Measurements from ENCODE around the gene AK2. TPM values are rescaled to one million over a fixed set of nuclear protein-coding genes. Genes with fewer than 3 reads are reported as not detected.

Gene AK2
- total and polyA plus RNA-seq, 10 of the 15 experiments (the other 5 are each of a cell fraction or from before 2014, with no cell fraction given): 52.3 to 500 (median 278) TPM

DNA sequence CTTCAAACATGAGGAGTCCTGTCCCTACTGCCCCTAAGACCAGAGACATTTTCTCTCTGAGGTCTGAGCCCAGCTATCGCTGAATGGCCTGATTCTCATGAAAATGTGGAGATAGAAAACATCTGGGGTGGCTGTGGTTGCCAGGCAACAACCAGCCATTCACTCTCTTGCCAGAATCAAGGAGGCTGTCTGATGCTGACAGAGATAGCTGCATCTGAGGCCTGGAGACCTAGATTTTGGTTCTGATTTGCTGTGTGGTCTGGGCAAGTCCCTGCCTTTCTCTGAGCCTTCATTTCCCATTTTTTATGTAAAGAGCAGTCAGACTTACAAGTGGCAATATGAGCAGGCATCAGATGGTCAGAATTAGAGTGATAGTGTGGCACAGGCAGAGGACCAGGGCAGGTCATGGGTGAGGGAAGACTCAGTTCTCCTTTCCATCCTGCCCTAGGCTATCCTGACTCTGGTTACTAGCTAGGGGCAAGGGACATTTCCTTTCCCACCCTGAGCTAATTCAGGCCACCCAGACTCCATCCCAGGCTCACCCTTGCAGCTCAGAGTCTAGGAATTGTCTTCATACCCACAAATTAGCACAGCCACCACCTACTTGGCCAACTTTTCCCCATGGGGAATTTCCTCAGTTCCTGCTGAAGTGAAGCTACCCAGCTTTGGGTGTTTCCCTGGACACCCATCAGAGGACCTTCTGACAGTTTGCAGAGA lies 52.1 kb downstream of the AK2 start (continued):
- TF ChIP-seq BMI1 (IDR thresholded peaks at IDR 0.05; ENCODE audit: borderline replicate concordance): peak; percentile 76
- TF ChIP-seq NBN (IDR thresholded peaks at IDR 0.05): no peak
- TF ChIP-seq FOXM1 (IDR thresholded peaks at IDR 0.05; ENCODE audit: low read depth, low read length): no peak
- TF ChIP-seq ZZZ3 (IDR thresholded peaks at IDR 0.05; ENCODE audit: control insufficient read depth, insufficient read length, low read depth): no peak
- peak; percentile 50 for TF ChIP-seq RUNX3 (IDR thresholded peaks at IDR 0.05; ENCODE audit: low read length)
- 0 out of 2 replicates have a peak, but pooled peaks have one; percentile 24 for TF ChIP-seq DPF2 (IDR thresholded peaks at IDR 0.05)
- TF ChIP-seq, protein P1, sequence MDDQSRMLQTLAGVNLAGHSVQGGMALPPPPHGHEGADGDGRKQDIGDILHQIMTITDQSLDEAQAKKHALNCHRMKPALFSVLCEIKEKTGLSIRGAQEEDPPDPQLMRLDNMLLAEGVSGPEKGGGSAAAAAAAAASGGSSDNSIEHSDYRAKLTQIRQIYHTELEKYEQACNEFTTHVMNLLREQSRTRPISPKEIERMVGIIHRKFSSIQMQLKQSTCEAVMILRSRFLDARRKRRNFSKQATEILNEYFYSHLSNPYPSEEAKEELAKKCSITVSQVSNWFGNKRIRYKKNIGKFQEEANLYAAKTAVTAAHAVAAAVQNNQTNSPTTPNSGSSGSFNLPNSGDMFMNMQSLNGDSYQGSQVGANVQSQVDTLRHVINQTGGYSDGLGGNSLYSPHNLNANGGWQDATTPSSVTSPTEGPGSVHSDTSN (IDR thresholded peaks at IDR 0.05; ENCODE audit: insufficient replicate concordance, low read depth, low read length): peak; percentile 17
- TF ChIP-seq MTA3 (IDR thresholded peaks at IDR 0.05; ENCODE audit: borderline replicate concordance, low read length): no peak
- TF ChIP-seq SPI1 (IDR thresholded peaks at IDR 0.05; ENCODE audit: borderline replicate concordance, insufficient read depth, low read depth, low read length): peak; percentile 53; the same call in 1 of the 2 replicates

DNA sequence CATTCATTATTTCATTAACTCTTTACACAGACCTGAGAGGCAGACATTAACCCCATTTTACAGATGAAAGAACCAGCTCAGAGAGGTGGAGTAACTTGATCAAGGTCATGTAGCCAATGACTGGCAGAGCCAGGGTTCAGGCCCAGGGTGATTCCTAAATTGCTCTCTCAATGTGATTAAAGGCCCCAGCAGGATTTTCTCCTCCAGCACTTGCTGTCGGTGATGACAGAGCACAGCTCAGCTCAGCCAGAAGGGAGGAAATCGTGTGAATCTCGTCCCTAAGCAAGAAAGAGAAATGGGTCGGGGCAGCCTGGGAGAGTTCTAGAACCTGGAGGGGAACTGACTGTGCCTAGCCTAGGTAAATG lies 52.6 kb downstream of the AK2 start:
- Histone ChIP-seq H3K9me3 (replicated peaks; ENCODE audit: control insufficient read depth, insufficient read depth, low read length) (no peaks in the 10 kb centered on the region), H3K4me1 (ENCODE audit: control insufficient read depth, insufficient read depth, low read length) (peaks cover 58% of the 10 kb centered on the region), H3K27ac (ENCODE audit: control insufficient read depth, insufficient read depth) (peak overlapping the region; percentile 47), H3K9ac (ENCODE audit: control insufficient read depth, insufficient read depth, low read length) (peak overlapping the region; percentile 35; the same call in 1 of the 2 replicates), H3K79me2 (ENCODE audit: control insufficient read depth, insufficient read depth, low read length) (no peaks in the 10 kb centered on the region), H3K27me3 (replicated peaks in 1 of 2; ENCODE audit: control insufficient read depth in 2 of 2, insufficient read depth in 2 of 2, low read length in 1 of 2) (no peaks in the 10 kb centered on the region), H3K4me3 (no peak overlapping the region), H2AFZ (ENCODE audit: control insufficient read depth, low read depth, low read length) (no peak overlapping the region), H4K20me1 (ENCODE audit: control insufficient read depth, insufficient read depth) (no peaks in the 10 kb centered on the region), H3K36me3 (ENCODE audit: control insufficient read depth in 2 of 2, insufficient read depth in 2 of 2, low read length in 1 of 2) (no peaks in the 10 kb centered on the region), H3K4me2 (ENCODE audit: control insufficient read depth, insufficient read depth) (no peak overlapping the region)
- POLR2A ChIA-PET: interaction anchor here (1.6 to 1.9 kb wide), 3 partner anchors 8 to 19 kb away, joined by 7 to 10 read pairs (median 7); partner anchors contain the start of gene RNF19B
- CTCF ChIA-PET: interaction anchor here (1.1 to 1.2 kb wide), 2 partner anchors 8 to 22 kb away, joined by 3 to 4 read pairs; no protein-coding TSS in a partner anchor
- no TSS peak for BruUV-seq (replicated peaks)
- RAD21 ChIA-PET (ENCODE audit: unreplicated experiment): interaction anchor here (0.6 to 2.3 kb wide), 5 partner anchors 9 to 233 kb away, joined by 3 to 20 read pairs (median 4); partner anchors contain the start of gene RNF19B
- WGBS (ENCODE audit: insufficient coverage, insufficient replicate concordance, low lambda C conversion rate, missing lambda C conversion rate): 80% methylated on average over 4 of the region's 4 CpGs
- in situ Hi-C loops (cut with MboI) (no loop called here), intact Hi-C loops (cut with micrococcal nuclease; ENCODE audit: unreplicated experiment) (no loop called here)
- ATAC-seq (no peak), FAIRE-seq (no peak), DNase-seq (ENCODE audit: low read depth, low spot score) (no peak)
- SMC1A ChIA-PET (ENCODE audit: uncharacterized antibody, unreplicated experiment): interaction anchor here (0.8 to 2.4 kb wide), 5 partner anchors 9 to 25 kb away, joined by 3 to 15 read pairs (median 4); no protein-coding TSS in a partner anchor
- TF ChIP-seq ZNF274 (IDR thresholded peaks at IDR 0.05; ENCODE audit: insufficient read depth, insufficient read length) (no peak), ESRRA (IDR thresholded peaks at IDR 0.05; ENCODE audit: low read length) (no peak), EED (IDR thresholded peaks at IDR 0.05; ENCODE audit: low read depth) (no peak), SP1 (IDR thresholded peaks at IDR 0.05; ENCODE audit: low read depth, low read length) (no peak), IRF4 (IDR thresholded peaks at IDR 0.05; ENCODE audit: low read depth, low read length) (no peak)
- TF ChIP-seq, protein P2, sequence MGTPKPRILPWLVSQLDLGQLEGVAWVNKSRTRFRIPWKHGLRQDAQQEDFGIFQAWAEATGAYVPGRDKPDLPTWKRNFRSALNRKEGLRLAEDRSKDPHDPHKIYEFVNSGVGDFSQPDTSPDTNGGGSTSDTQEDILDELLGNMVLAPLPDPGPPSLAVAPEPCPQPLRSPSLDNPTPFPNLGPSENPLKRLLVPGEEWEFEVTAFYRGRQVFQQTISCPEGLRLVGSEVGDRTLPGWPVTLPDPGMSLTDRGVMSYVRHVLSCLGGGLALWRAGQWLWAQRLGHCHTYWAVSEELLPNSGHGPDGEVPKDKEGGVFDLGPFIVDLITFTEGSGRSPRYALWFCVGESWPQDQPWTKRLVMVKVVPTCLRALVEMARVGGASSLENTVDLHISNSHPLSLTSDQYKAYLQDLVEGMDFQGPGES (IDR thresholded peaks at IDR 0.05): no peak
- TF ChIP-seq, protein P3, sequence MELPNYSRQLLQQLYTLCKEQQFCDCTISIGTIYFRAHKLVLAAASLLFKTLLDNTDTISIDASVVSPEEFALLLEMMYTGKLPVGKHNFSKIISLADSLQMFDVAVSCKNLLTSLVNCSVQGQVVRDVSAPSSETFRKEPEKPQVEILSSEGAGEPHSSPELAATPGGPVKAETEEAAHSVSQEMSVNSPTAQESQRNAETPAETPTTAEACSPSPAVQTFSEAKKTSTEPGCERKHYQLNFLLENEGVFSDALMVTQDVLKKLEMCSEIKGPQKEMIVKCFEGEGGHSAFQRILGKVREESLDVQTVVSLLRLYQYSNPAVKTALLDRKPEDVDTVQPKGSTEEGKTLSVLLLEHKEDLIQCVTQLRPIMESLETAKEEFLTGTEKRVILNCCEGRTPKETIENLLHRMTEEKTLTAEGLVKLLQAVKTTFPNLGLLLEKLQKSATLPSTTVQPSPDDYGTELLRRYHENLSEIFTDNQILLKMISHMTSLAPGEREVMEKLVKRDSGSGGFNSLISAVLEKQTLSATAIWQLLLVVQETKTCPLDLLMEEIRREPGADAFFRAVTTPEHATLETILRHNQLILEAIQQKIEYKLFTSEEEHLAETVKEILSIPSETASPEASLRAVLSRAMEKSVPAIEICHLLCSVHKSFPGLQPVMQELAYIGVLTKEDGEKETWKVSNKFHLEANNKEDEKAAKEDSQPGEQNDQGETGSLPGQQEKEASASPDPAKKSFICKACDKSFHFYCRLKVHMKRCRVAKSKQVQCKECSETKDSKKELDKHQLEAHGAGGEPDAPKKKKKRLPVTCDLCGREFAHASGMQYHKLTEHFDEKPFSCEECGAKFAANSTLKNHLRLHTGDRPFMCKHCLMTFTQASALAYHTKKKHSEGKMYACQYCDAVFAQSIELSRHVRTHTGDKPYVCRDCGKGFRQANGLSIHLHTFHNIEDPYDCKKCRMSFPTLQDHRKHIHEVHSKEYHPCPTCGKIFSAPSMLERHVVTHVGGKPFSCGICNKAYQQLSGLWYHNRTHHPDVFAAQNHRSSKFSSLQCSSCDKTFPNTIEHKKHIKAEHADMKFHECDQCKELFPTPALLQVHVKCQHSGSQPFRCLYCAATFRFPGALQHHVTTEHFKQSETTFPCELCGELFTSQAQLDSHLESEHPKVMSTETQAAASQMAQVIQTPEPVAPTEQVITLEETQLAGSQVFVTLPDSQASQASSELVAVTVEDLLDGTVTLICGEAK (IDR thresholded peaks at IDR 0.05; ENCODE audit: borderline replicate concordance): no peak
